HG03097 (cell line): Measurements from ENCODE around the gene MRPS23.

ENCODE experiments used
- ATAC-seq: cut with Tn5 transposase; IDR thresholded peaks from one replicate; pipeline ENCODE4 v1.9.1; 2021; ENCODE audit not compliant: unreplicated experiment, low FRiP score

The MRPS23 gene

GRCh38 chr17:57849874-57850754 lies at the start of gene MRPS23:
Gene MRPS23, minus strand, starts transcription at chr17:57850044. Its CDS starts 34 bp downstream, at chr17:57850010.
- ATAC-seq = peak; percentile 93

DNA sequence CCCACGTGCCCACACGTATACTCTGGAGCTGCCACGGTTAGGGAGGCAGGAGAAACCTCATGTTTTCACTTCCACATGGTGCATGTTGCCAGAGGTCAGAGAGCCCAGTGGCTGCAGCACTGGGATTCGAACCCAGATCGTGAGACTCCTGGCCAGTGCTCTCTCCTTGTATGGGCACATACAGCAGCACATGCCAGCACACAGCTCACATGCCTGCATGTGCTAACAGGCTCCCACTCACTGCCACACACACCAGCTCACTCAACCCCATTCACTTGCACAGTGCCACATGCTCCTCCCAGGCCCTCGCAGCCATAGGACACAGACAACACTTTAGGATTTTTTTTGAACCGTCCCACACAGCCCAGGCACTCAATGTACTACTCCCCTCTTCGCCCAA lies 49.5 kb upstream of the MRPS23 start:
- no peak for ATAC-seq

GRCh38 chr17:57898487-57899311 lies 48.9 kb upstream of the MRPS23 start:
- no peak for ATAC-seq

- no peak for ATAC-seq
Measured at GRCh38 chr17:57895382-57896060, 45.7 kb upstream of the MRPS23 start.

GRCh38 chr17:57894848-57895247 lies 45.0 kb upstream of the MRPS23 start:
- ATAC-seq = no peak

DNA sequence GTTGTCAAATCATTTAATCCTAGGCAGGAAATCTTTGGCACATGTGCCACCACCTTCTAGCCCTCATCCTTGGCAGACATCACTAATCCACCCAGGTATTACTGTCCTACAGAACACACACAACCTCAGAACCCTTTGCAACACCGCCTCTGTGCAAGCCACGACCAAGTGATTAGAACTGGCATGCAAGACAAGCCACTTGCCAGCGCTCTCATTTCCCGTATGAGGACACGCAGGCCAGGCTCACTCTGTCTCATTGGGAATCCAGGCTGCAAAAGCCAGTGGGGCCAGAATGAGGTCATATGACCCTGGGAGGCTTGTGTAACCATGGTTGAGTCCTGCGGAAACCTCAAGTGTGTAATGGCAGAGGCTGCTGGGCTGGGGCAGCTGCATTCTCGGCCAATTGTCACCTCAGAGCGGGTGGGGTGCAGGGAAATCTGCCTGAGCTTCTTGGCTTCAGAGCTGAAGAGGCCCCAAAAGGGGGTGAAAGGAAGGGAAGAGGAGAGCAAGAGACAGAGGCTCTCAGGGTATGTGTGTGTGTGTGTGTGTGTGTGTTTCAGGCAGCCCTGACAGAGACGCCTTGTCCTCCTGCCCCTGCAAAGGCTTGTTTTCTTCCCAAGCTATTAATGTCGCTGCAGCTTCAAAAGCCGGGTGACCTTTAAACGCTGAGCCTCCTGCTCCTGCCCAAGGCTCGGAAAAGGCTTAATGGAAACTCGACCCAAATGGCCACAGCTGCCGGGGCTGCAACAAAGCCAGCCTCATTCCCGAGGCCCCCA lies 43.2 kb upstream of the MRPS23 start:
- ATAC-seq = no peak

GRCh38 chr17:57892146-57892819 lies 42.4 kb upstream of the MRPS23 start:
- ATAC-seq = no peak

GRCh38 chr17:57890857-57891232 lies 41.0 kb upstream of the MRPS23 start:
- ATAC-seq = no peak

DNA sequence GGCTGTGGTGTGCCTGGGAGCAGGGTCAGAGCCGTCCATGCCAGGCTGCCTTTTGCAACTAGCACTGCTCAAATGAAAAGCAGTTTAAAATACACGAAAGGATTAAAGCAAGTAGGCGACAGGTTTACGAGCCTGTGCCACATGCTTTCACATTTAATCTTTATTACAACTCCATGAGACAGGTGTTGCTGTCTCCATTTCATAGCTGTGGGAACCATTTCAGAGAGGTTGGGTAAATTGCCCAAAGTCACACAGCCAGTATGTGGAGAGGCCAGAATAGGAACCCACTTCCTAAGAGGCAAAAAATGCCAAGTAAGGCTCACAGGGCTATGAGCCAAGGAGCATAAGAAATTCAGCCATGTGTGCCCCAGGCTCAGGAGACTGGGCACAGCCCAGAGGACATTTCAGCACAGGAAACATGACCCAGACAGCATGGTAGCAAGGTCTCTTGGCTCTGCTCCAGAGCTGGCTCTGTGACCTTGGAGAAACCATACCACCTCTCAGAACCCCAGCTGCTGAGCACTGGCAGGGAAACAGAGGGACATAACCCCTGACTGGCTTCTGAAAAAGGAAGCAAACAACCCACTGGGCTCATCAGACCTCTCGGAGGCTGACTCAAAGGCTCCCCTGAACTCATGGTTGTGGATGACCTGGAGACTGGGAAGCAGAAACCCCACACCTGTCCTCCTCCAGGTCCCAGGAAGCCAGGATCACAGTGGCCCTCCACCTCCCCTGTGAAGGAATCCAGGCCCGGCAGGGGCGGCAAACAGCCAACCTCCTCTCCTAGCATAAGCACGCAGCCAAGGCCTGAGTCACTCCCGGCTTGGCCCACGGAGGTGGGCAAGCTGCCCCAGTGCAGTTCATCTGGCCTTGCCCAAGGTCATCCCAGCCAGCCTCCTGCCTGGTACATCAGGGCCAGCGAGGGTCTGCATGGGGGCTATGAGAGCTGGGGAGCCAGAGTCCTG lies 40.3 kb upstream of the MRPS23 start:
- no peak for ATAC-seq

DNA sequence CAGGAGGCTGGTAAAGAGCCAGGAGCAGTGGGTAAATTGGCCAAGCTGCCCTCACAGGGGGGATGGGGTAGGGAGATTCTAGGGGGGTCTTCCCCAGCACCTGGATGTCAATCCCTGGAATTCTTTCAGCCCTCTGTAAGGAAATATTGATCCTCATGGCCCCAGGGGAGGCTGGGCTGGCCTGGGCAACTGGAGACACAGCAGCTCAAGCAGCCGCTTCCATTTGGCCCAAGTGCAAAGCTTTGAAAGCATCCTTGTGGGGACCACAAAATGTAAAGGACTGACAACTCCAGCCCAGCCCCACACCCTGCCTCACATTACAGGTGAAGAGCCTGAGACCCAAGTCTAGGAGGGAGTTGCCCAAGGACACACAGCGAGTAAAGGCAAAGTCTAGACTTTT lies 39.4 kb upstream of the MRPS23 start:
- no peak for ATAC-seq

GRCh38 chr17:57888311-57889216 lies 38.7 kb upstream of the MRPS23 start:
- ATAC-seq = no peak

- no peak for ATAC-seq
Measured at GRCh38 chr17:57887161-57887560, 37.3 kb upstream of the MRPS23 start.

- no peak for ATAC-seq
Measured at GRCh38 chr17:57886020-57886419, 36.2 kb upstream of the MRPS23 start.

GRCh38 chr17:57885148-57885915 lies 35.5 kb upstream of the MRPS23 start:
- ATAC-seq = no peak

DNA sequence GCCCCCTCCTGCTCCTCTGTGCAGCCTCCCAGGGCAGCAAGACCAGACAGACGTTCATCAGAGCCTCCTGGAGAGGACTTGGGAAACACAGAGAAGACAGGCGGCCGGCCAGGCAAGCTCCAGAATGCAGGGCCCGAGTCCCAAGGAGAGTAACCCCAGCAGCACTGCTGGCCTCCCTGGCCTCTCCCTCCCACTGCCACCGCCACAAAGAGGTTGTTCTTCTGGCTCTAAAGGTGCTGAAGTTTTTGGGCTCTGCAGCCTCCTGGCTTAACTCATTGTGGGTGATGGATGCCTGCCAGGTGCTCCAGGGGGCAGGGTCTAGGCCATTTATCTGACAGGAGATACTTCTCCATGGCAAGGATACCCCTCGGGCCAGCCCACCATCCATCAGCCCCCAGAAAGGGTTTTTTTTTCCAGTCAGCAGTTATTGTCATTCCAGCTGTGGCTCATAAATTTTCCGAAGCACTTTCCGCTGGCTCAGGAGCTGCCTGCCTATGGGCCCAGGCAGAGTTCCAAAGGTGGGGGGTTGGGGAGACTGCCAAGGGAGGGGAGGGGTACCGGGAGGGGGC lies 32.0 kb upstream of the MRPS23 start:
- ATAC-seq = no peak

GRCh38 chr17:57881143-57881542 lies 31.3 kb upstream of the MRPS23 start:
- no peak for ATAC-seq

DNA sequence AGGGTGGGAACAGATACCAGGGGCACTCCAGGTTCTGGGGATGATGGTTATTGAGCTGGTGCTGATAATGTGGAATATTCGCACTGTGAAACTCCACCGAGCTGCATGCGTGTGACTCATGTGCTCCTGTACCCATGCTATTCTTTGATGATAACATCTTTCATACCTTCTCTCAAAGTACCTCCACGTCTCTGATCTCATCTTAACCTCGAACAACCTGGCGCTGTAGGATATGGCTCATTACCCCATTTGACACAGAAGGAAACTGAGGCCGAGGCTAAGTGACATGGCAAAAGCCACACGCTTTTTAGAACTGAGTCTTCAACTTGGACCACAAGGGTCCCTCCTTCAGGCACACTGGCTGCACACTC lies 30.2 kb upstream of the MRPS23 start:
- ATAC-seq = no peak
